ENCODE data around the gene PALLD. TPM values are rescaled to one million over a fixed set of nuclear protein-coding genes. Genes with fewer than 3 reads are reported as not detected.

The PALLD gene
- total RNA-seq, 1 experiment from 2014 or later: 26.7 TPM

DNA sequence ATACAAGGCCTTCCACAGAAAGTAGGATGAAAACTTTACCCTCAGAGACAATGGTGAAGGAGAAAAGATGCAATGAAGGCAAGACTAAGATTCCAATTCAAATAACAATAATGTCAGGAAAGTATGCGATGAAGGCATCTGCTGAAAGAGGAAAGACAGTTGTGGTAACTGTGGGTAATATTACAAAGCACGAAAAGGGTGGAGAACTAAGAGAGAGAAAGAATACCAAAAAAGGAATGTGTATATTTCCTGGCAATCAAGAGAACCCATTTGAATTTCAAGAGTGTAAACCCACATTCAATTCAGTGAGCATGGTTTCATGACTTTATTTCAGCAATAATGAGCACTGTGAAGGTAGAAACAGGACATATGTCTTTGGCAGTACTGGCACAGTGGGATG lies 225.5 kb downstream of the PALLD start:
- H3F3A ChIP-seq (ENCODE audit: low read length, unreplicated experiment): no peaks in the 10 kb centered on the region
- no peak overlapping the region for H3K27ac ChIP-seq (ENCODE audit: low read length)
- BruUV-seq (replicated peaks): no TSS peak
- H2AFZ ChIP-seq (ENCODE audit: low read length): no peak overlapping the region
- intact Hi-C loops (cut with micrococcal nuclease): no loop called here
- TF ChIP-seq, protein P1, sequence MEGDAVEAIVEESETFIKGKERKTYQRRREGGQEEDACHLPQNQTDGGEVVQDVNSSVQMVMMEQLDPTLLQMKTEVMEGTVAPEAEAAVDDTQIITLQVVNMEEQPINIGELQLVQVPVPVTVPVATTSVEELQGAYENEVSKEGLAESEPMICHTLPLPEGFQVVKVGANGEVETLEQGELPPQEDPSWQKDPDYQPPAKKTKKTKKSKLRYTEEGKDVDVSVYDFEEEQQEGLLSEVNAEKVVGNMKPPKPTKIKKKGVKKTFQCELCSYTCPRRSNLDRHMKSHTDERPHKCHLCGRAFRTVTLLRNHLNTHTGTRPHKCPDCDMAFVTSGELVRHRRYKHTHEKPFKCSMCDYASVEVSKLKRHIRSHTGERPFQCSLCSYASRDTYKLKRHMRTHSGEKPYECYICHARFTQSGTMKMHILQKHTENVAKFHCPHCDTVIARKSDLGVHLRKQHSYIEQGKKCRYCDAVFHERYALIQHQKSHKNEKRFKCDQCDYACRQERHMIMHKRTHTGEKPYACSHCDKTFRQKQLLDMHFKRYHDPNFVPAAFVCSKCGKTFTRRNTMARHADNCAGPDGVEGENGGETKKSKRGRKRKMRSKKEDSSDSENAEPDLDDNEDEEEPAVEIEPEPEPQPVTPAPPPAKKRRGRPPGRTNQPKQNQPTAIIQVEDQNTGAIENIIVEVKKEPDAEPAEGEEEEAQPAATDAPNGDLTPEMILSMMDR (conservative IDR thresholded peaks at IDR 0.05; ENCODE audit: low read depth, low read length): no peak
- TF ChIP-seq EZH2 (IDR thresholded peaks at IDR 0.05; ENCODE audit: low read length, unreplicated experiment) (no peak), EZH2phosphoT487 (IDR thresholded peaks at IDR 0.05; ENCODE audit: borderline replicate concordance, low read length) (no peak)
- H3K4me1 ChIP-seq (ENCODE audit: insufficient read depth, low read length): 0 out of 2 replicates have a peak, but pooled peaks cover 4% of the 10 kb centered on the region
- no peaks in the 10 kb centered on the region for H3K9me2 ChIP-seq (replicated peaks; ENCODE audit: low read length)
- DNase-seq (no peak), ATAC-seq (no peak)
- H3K79me2 ChIP-seq (ENCODE audit: low read length): no peaks in the 10 kb centered on the region
- no peaks in the 10 kb centered on the region for H3K9me3 ChIP-seq (ENCODE audit: low read length)
- no peaks in the 10 kb centered on the region for H4K20me1 ChIP-seq (ENCODE audit: low read length)
- no peak overlapping the region for H3K9ac ChIP-seq (ENCODE audit: low read length)
- POLR2A ChIA-PET (ENCODE audit: unreplicated experiment): no interaction called here
- H3K4me2 ChIP-seq (ENCODE audit: low read length): no peak overlapping the region
- H3K36me3 ChIP-seq (ENCODE audit: low read depth, low read length): no peaks in the 10 kb centered on the region
- CTCF ChIA-PET: no interaction called here
- no peak overlapping the region for H3K4me3 ChIP-seq (ENCODE audit: low read length)
- H3K27me3 ChIP-seq (ENCODE audit: low read length): no peaks in the 10 kb centered on the region

DNA sequence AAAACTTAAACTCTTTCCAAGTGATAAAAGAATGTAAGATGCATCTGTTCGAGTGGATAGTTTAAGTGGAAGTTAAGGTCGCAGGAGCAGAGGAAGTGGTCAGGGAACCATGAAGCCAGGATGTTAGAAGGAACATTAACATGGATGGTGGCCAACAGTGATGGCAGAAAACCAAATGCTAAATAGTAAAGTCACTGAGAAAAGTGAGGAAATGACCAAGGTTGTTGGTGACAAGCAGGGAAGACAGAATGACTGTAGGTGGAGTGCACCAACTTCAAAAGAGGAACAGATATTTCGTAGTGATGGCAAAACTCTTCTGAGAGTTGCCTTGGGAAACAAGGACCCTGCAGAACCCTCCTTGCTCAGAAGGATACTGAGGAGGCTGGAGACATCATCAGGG lies 226.2 kb downstream of the PALLD start:
- H4K20me1 ChIP-seq (ENCODE audit: low read length): no peaks in the 10 kb centered on the region
- no peak overlapping the region for H2AFZ ChIP-seq (ENCODE audit: low read length)
- no peak overlapping the region for H3K27ac ChIP-seq (ENCODE audit: low read length)
- ChIA-PET CTCF (no interaction called here), POLR2A (ENCODE audit: unreplicated experiment) (no interaction called here)
- no peaks in the 10 kb centered on the region for H3K9me2 ChIP-seq (replicated peaks; ENCODE audit: low read length)
- no peak overlapping the region for H3K4me2 ChIP-seq (ENCODE audit: low read length)
- no peak overlapping the region for H3K9ac ChIP-seq (ENCODE audit: low read length)
- H3K27me3 ChIP-seq (ENCODE audit: low read length): no peaks in the 10 kb centered on the region
- H3K79me2 ChIP-seq (ENCODE audit: low read length): no peaks in the 10 kb centered on the region
- H3K4me3 ChIP-seq (ENCODE audit: low read length): no peak overlapping the region
- intact Hi-C loops (cut with micrococcal nuclease): no loop called here
- BruUV-seq (replicated peaks): no TSS peak
- no peak for ATAC-seq
- H3K36me3 ChIP-seq (ENCODE audit: low read depth, low read length): no peaks in the 10 kb centered on the region
- no peaks in the 10 kb centered on the region for H3K9me3 ChIP-seq (ENCODE audit: low read length)
- H3F3A ChIP-seq (ENCODE audit: low read length, unreplicated experiment): no peaks in the 10 kb centered on the region
- DNase-seq: peak; percentile 31
- no peak for TF ChIP-seq EZH2 (IDR thresholded peaks at IDR 0.05; ENCODE audit: low read length, unreplicated experiment)
- TF ChIP-seq EZH2phosphoT487 (IDR thresholded peaks at IDR 0.05; ENCODE audit: borderline replicate concordance, low read length): no peak
- TF ChIP-seq, protein P1 (conservative IDR thresholded peaks at IDR 0.05; ENCODE audit: low read depth, low read length): no peak
- 0 out of 2 replicates have a peak, but pooled peaks cover 4% of the 10 kb centered on the region for H3K4me1 ChIP-seq (ENCODE audit: insufficient read depth, low read length)

DNA sequence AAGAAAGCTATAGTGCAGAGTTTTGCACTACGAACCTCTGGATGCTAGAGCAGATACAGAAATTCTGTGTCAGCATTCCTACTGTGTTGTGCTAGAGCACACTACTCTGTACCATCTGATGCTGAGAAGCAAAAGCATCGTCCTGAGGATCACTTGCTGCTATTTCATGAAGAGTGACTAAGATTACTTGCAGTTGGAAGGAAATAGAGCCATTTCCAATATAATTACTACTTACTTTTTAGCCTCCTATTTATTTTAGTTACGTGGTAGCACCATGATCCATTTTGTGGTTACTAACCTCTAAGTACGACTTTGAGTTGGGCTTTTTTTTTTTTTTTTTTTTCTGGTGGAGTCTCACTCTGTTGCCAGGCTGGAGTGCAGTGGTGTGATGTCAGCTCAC lies 226.7 kb downstream of the PALLD start:
- no peaks in the 10 kb centered on the region for H3K79me2 ChIP-seq (ENCODE audit: low read length)
- no peak overlapping the region for H3K27ac ChIP-seq (ENCODE audit: low read length)
- H3K9ac ChIP-seq (ENCODE audit: low read length): no peak overlapping the region
- intact Hi-C loops (cut with micrococcal nuclease): no loop called here
- 0 out of 2 replicates have a peak, but pooled peaks cover 4% of the 10 kb centered on the region for H3K4me1 ChIP-seq (ENCODE audit: insufficient read depth, low read length)
- no peaks in the 10 kb centered on the region for H3K9me3 ChIP-seq (ENCODE audit: low read length)
- DNase-seq (no peak), ATAC-seq (no peak)
- no peaks in the 10 kb centered on the region for H4K20me1 ChIP-seq (ENCODE audit: low read length)
- no peaks in the 10 kb centered on the region for H3K27me3 ChIP-seq (ENCODE audit: low read length)
- no peak overlapping the region for H2AFZ ChIP-seq (ENCODE audit: low read length)
- H3K4me3 ChIP-seq (ENCODE audit: low read length): no peak overlapping the region
- H3K4me2 ChIP-seq (ENCODE audit: low read length): no peak overlapping the region
- TF ChIP-seq, protein P1 (conservative IDR thresholded peaks at IDR 0.05; ENCODE audit: low read depth, low read length): no peak
- TF ChIP-seq EZH2phosphoT487 (IDR thresholded peaks at IDR 0.05; ENCODE audit: borderline replicate concordance, low read length): no peak
- no peak for TF ChIP-seq EZH2 (IDR thresholded peaks at IDR 0.05; ENCODE audit: low read length, unreplicated experiment)
- no peaks in the 10 kb centered on the region for H3K36me3 ChIP-seq (ENCODE audit: low read depth, low read length)
- H3K9me2 ChIP-seq (replicated peaks; ENCODE audit: low read length): no peaks in the 10 kb centered on the region
- H3F3A ChIP-seq (ENCODE audit: low read length, unreplicated experiment): no peaks in the 10 kb centered on the region
- no TSS peak for BruUV-seq (replicated peaks)
- POLR2A ChIA-PET (ENCODE audit: unreplicated experiment): no interaction called here
- CTCF ChIA-PET: no interaction called here
